K562 (cell line): Measurements from ENCODE around the gene CNTN5.

Experiments used
- FOXA3 ChIP-seq, 2 experiments: fragments of 450-650 bp in 1 of 2; sonication (generic) in 1 of 2; formaldehyde crosslinking; IDR thresholded peaks in 1 of 2; conservative IDR thresholded peaks in 1 of 2; 2 replicates each; pipeline versions ENCODE4 v1.4.0 to v1.8.0; 2020 to 2022; ENCODE audit warnings: mild to moderate bottlenecking in 2 of 2, missing genetic modification reagents in 1 of 2
- NFYB ChIP-seq: IDR thresholded peaks from 2 replicates; pipeline ENCODE4 v1.6.1; 2011; ENCODE audit warnings: mild to moderate bottlenecking, moderate library complexity; ENCODE audit not compliant: insufficient read length; ENCODE audit errors: extremely low read depth
- POLR2A ChIP-seq: fragments of 450-650 bp; conservative IDR thresholded peaks from 2 replicates; pipeline ENCODE4 v1.6.1; 2016
- SAP30 ChIP-seq: fragments of 200-600 bp; sonication (generic); IDR thresholded peaks from 2 replicates; pipeline ENCODE4 v1.6.1; 2012; ENCODE audit warnings: borderline replicate concordance, low read depth, mild to moderate bottlenecking, moderate library complexity, low read length, control low read depth, inconsistent platforms; ENCODE audit not compliant: insufficient read depth, poor library complexity, severe bottlenecking
- ZBTB17 ChIP-seq: fragments of 450-650 bp; formaldehyde crosslinking; IDR thresholded peaks from 2 replicates; pipeline ENCODE4 v1.4.0; 2020; ENCODE audit warnings: mild to moderate bottlenecking
- ZFX ChIP-seq: sonication (generic); formaldehyde crosslinking; IDR thresholded peaks from 2 replicates; pipeline ENCODE4 v1.8.0; 2022; ENCODE audit warnings: mild to moderate bottlenecking, missing genetic modification reagents, moderate library complexity
- ZNF239 ChIP-seq: fragments of 250-450 bp; sonication (Bioruptor Pico); IDR thresholded peaks from 2 replicates; pipeline ENCODE4 v1.4.0; 2020; ENCODE audit warnings: mild to moderate bottlenecking
- TF ChIP-seq, protein P1 (sequence below): sonication (generic); formaldehyde crosslinking; IDR thresholded peaks from 2 replicates; pipeline ENCODE4 v1.8.1; 2022; ENCODE audit warnings: missing genetic modification reagents
- TF ChIP-seq, protein P2 (sequence below): sonication (generic); formaldehyde crosslinking; IDR thresholded peaks from 2 replicates; pipeline ENCODE4 v1.8.0; 2022; ENCODE audit warnings: mild to moderate bottlenecking, missing genetic modification reagents, borderline replicate concordance
- TF ChIP-seq, protein P3 (sequence below), 3 experiments: IDR thresholded peaks in 2 of 3; conservative IDR thresholded peaks in 1 of 3; 2 replicates each; pipeline ENCODE4 v1.5.1; 2011 to 2012; ENCODE audit warnings: low read length in 3 of 3, mild to moderate bottlenecking in 3 of 3, control low read depth in 2 of 3, improper control_type of control experiment in 1 of 3, inconsistent platforms in 1 of 3, low read depth in 1 of 3, mixed read lengths in 1 of 3, moderate library complexity in 1 of 3; ENCODE audit not compliant: insufficient read depth in 2 of 3
- TF ChIP-seq, protein P4 (sequence below): sonication (generic); formaldehyde crosslinking; IDR thresholded peaks from 2 replicates; pipeline ENCODE4 v1.8.1; 2023; ENCODE audit warnings: mild to moderate bottlenecking, missing genetic modification reagents, moderate library complexity
- TF ChIP-seq, protein P5 (sequence below): sonication (generic); formaldehyde crosslinking; IDR thresholded peaks from 2 replicates; pipeline ENCODE4 v1.9.0; 2022; ENCODE audit warnings: mild to moderate bottlenecking, missing genetic modification reagents
- TF ChIP-seq, protein P6 (sequence below), 2 experiments: fragments of 450-650 bp; formaldehyde crosslinking in 1 of 2; IDR thresholded peaks; 2 replicates each; pipeline versions ENCODE4 v1.4.0 to v1.6.1; 2014 to 2020; ENCODE audit warnings: mild to moderate bottlenecking in 2 of 2, borderline replicate concordance in 1 of 2, low read depth in 1 of 2

DNA sequence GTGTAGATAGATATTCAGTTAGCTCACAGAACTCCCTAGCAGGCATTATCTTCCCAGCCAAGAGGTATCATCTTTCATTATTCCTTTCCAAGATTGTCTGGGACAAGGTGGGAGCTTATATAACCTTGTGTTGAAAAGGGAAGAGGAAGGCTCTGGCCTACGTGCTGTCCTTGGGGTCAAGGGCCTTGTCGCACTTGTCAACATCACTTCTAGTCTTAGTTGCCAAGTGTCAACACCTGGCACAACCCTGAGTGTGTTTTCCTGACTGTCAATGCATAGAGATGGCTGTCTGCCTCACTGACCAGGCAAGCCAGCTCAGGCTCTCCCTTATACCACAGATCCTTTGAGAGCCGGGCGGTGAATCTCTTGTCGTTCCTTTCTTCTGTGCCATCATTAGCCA is 331.9 kb downstream of the CNTN5 start:
- TF ChIP-seq SAP30 (no peak), ZFX (CRISPR knock-in tag) (no peak), ZNF239 (CRISPR knock-in tag) (no peak), FOXA3 (CRISPR knock-in tag; conservative IDR thresholded peaks at IDR 0.05 in 1 of 2, IDR thresholded peaks at IDR 0.05 in 1 of 2) (no peak), ZBTB17 (CRISPR knock-in tag) (no peak), NFYB (no peak), POLR2A (no peak)
- TF ChIP-seq, protein P1, sequence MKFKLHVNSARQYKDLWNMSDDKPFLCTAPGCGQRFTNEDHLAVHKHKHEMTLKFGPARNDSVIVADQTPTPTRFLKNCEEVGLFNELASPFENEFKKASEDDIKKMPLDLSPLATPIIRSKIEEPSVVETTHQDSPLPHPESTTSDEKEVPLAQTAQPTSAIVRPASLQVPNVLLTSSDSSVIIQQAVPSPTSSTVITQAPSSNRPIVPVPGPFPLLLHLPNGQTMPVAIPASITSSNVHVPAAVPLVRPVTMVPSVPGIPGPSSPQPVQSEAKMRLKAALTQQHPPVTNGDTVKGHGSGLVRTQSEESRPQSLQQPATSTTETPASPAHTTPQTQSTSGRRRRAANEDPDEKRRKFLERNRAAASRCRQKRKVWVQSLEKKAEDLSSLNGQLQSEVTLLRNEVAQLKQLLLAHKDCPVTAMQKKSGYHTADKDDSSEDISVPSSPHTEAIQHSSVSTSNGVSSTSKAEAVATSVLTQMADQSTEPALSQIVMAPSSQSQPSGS (CRISPR knock-in tag), result no peak
- TF ChIP-seq, protein P2, sequence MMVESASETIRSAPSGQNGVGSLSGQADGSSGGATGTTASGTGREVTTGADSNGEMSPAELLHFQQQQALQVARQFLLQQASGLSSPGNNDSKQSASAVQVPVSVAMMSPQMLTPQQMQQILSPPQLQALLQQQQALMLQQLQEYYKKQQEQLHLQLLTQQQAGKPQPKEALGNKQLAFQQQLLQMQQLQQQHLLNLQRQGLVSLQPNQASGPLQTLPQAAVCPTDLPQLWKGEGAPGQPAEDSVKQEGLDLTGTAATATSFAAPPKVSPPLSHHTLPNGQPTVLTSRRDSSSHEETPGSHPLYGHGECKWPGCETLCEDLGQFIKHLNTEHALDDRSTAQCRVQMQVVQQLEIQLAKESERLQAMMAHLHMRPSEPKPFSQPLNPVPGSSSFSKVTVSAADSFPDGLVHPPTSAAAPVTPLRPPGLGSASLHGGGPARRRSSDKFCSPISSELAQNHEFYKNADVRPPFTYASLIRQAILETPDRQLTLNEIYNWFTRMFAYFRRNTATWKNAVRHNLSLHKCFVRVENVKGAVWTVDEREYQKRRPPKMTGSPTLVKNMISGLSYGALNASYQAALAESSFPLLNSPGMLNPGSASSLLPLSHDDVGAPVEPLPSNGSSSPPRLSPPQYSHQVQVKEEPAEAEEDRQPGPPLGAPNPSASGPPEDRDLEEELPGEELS, result no peak
- TF ChIP-seq, protein P3, sequence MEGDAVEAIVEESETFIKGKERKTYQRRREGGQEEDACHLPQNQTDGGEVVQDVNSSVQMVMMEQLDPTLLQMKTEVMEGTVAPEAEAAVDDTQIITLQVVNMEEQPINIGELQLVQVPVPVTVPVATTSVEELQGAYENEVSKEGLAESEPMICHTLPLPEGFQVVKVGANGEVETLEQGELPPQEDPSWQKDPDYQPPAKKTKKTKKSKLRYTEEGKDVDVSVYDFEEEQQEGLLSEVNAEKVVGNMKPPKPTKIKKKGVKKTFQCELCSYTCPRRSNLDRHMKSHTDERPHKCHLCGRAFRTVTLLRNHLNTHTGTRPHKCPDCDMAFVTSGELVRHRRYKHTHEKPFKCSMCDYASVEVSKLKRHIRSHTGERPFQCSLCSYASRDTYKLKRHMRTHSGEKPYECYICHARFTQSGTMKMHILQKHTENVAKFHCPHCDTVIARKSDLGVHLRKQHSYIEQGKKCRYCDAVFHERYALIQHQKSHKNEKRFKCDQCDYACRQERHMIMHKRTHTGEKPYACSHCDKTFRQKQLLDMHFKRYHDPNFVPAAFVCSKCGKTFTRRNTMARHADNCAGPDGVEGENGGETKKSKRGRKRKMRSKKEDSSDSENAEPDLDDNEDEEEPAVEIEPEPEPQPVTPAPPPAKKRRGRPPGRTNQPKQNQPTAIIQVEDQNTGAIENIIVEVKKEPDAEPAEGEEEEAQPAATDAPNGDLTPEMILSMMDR (IDR thresholded peaks at IDR 0.05 in 2 of 3, conservative IDR thresholded peaks at IDR 0.05 in 1 of 3; ENCODE audit: insufficient read depth in 2 of 3, low read depth in 1 of 3, low read length in 3 of 3), result no peak
- TF ChIP-seq, protein P4, sequence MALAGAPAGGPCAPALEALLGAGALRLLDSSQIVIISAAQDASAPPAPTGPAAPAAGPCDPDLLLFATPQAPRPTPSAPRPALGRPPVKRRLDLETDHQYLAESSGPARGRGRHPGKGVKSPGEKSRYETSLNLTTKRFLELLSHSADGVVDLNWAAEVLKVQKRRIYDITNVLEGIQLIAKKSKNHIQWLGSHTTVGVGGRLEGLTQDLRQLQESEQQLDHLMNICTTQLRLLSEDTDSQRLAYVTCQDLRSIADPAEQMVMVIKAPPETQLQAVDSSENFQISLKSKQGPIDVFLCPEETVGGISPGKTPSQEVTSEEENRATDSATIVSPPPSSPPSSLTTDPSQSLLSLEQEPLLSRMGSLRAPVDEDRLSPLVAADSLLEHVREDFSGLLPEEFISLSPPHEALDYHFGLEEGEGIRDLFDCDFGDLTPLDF (CRISPR knock-in tag), result no peak
- TF ChIP-seq, protein P5, sequence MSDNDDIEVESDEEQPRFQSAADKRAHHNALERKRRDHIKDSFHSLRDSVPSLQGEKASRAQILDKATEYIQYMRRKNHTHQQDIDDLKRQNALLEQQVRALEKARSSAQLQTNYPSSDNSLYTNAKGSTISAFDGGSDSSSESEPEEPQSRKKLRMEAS (CRISPR knock-in tag), result no peak
- TF ChIP-seq, protein P6, sequence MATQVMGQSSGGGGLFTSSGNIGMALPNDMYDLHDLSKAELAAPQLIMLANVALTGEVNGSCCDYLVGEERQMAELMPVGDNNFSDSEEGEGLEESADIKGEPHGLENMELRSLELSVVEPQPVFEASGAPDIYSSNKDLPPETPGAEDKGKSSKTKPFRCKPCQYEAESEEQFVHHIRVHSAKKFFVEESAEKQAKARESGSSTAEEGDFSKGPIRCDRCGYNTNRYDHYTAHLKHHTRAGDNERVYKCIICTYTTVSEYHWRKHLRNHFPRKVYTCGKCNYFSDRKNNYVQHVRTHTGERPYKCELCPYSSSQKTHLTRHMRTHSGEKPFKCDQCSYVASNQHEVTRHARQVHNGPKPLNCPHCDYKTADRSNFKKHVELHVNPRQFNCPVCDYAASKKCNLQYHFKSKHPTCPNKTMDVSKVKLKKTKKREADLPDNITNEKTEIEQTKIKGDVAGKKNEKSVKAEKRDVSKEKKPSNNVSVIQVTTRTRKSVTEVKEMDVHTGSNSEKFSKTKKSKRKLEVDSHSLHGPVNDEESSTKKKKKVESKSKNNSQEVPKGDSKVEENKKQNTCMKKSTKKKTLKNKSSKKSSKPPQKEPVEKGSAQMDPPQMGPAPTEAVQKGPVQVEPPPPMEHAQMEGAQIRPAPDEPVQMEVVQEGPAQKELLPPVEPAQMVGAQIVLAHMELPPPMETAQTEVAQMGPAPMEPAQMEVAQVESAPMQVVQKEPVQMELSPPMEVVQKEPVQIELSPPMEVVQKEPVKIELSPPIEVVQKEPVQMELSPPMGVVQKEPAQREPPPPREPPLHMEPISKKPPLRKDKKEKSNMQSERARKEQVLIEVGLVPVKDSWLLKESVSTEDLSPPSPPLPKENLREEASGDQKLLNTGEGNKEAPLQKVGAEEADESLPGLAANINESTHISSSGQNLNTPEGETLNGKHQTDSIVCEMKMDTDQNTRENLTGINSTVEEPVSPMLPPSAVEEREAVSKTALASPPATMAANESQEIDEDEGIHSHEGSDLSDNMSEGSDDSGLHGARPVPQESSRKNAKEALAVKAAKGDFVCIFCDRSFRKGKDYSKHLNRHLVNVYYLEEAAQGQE (IDR thresholded peaks at IDR 0.05; ENCODE audit: borderline replicate concordance), result no peak
- TF ChIP-seq, protein P6 (CRISPR knock-in tag; IDR thresholded peaks at IDR 0.05; ENCODE audit: low read depth), result no peak
